NOMO-1 treated with DMSO at 0.1 percent for 48 hours (cell line): ENCODE data around the gene ZNF274.
"Not testable (repeated sequence)": the region's sequence is repeated elsewhere in the genome, so short reads cannot be mapped to it uniquely, and the experiment has no call there.

ENCODE experiments used
- DNase-seq: peaks from one replicate; lab custom pipeline; 2025; ENCODE audit not compliant: unreplicated experiment; lab: John Stamatoyannopoulos, UW

The ZNF274 gene

DNA sequence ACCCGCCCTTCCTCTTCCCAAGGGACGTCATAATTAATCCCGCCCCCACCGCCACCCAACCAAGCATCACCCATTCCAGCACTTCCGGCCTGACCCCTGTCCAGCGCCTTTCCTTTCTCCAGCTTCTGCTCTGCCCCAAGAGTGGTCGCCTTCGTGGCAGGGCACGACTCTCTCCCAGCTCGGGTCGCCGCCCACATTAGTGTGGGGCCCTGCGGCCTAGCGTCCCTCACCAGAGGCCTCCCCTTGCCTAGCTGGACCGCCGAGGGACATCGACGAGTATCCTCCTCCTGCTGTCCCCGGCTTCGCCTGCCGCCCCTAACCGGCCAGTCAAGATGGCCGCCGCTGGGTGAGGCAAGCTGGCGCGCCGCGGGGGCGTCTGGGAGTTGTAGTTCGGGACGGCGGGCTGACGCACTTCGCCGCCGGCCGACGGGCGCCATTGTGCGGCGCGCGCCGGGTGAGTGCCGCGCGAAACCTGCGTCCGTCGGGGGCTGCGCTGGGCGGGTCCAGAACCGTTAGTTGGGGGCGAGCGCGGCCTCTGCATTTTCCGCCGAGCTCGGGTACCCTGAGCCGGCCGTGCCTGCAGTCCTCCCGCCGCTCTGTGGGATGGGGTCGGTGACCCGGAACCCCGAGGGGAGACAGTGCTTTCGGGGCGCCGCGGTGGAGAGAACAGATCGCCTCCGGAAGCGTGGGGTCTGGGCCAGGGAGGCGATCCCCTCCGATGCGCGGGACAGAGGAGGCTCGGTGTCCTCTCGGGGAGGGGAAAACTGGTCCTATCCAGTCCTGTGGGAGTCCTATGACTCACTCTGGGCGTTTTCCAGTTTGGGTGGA, at the start of gene ZNF274:
ZNF274 (plus strand) TSS at position 73 of the 828 bp plus-strand sequence. CDS start 905 bp downstream, outside the sequence.
- DNase-seq: peak; percentile 88

DNA sequence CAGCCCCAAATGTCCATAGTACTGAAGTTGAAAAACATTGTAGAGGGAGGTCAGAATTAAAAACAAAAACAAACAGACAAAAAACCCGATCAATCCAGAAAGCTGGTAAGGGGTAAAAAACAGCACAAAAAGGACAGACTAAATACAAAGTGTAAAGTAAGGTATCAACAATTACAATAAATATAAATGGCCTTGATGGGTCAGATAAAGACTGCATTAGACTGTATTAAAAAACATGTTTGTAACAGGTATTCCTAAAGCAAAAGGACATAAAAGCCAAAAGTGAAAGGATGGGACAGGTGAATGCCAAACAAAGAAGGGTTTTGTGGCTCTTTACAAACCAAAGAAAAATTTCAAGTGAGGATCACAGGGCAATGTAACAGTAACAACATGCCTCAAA, 48.6 kb upstream of the ZNF274 start:
- no peak for DNase-seq

DNA sequence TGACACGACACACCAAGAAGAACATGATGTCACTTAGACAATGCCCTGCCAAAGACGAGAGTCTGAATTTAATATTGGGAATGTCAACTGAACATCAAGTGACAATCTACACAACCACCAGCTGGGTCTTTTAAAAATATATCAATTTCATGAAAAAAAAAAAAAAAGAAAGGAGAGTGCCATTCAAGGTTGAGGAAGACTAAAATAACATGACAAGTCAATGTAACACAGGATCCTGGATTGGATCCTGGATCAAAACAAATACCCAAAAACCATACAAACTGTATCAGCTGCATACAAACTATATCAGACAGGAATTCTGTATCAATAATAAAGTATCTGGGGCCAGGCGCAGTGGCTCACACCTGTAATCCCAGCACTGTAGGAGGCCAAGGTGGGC, 37.0 kb upstream of the ZNF274 start:
- no peak for DNase-seq

DNA sequence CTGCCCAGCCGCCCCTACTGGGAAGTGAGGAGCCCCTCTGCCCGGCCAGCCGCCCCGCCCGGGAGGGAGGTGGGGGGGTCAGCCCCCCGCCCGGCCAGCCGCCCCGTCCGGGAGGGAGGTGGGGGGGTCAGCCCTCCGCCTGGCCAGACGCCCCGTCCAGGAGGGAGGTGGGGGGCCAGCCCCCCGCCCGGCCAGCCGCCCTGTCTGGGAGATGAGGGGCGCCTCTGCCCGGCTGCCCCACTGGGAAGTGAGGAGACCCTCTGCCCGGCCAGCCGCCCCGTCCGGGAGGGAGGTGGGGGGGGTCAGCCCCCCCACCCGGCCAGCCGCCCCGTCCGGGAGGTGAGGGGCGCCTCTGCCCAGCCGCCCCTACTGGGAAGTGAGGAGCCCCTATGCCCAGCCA, 35.4 kb upstream of the ZNF274 start:
- DNase-seq: not testable (repeated sequence)

DNA sequence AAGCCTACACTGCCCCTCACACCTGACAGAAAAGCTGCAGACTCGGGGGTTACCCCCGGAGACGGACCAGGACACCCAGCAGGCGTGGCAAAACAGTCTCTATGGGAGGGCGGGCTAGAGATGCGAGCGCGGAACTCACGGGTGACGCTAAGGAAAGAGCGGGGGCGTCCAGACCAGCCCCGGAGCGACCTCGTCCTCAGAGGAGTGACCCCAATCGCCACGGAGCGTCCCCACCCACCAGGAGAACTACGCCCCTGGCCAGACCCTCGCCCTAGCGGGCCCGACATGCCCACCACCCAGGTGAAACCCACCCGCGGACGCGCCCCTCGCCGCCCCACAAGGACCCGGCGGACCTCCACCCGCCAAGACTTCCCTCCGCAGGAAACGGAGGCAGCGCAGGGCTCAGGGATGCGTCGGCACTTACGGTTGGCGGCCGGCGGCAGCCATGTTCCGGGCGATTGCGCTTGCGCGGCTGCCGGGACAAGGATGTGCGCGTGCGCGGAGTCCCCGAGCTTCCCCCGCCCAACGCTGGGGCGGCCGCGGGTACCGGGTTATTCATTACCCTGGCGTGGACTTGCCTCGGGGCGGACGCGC, 32.4 kb upstream of the ZNF274 start, which contains the start of gene ZNF329:
ZNF329 (minus strand) TSS at position 462 of the 594 bp plus-strand sequence. CDS start 21,286 bp downstream, outside the sequence.
- DNase-seq: no peak

DNA sequence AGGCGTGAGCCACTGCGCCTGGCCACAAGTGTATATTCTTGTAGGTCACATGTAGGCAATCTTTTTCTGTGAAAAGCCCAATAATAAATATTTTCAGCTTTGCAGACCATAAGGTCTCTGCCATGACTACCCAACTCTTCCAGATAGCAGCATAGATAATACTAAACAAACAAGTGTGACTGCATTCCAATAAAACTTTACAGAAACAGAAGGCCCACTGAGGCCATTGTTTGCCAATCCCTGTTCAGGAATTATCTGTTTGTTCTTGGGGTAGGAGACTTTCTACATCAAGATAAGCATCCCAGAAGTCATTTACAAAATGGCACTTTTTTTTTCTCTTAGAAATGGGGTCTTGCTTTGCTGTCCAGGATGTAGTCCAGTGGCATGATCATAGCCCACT, 29.5 kb upstream of the ZNF274 start:
- no peak for DNase-seq

DNA sequence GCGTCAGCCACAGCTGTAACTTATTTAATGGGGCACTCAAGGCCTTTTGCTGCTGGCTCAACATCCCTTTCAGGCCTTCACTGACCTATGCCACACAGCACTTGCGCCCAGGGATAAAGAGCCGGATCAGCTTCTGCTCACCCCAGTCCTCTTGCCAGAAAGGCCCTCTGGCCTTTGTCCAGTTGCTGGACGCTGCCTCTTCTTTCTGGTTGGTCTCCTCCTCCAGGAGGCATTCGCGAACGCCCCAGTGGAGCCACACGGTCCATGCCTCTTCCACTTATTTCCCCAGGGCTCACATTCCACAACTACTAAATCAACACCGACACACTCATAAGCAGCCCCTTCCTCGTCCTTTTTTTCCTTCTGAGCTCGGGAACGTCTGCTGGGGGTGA, 28.6 kb upstream of the ZNF274 start:
- DNase-seq: no peak

DNA sequence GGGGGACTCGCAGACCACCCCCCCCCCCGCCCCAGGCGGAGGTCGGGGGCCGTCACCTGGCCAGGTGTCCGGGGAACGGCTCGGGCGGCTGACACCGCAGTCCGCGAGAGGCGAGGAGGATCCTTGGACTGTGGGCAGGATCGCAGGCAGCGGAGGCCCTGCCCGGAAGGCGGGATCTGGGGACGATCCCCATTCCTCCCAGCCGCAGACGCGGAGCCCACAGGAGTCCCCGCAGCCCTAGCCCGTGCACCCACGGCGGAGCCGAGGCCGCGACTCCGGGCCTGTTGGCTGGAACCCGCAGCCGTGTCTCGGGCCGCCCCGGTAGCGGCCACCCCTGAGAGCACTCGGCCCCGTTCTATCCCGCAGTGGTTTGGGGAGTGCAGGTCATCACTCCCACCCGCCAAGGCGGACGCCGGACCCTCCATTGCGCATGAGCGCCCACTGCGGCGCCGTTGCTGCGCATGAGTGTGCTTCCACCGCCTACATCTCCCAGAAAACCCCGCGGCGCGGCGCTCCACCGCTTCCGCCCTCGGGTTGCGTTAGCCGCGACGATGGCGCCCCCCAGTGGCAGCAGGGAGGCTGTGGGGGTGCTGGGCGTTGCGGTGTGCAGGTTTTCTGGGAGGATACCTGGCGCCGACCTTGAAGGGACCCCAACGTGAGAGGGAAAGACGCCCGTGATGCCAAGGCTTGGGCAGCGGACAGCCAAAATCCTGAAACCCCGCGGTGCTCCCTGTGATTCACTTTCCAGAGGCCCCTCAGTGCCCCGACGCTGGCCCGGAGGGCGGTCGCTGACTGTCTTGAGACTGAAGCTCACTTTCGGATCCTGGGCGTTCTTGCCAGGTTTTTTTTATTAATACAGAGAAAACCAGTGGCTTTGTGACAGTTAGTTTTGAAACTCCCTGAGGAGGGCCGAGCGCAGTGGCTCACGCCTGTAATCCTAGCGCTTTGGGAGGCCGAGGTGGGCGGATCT, 27.9 kb upstream of the ZNF274 start:
- DNase-seq: no peak

DNA sequence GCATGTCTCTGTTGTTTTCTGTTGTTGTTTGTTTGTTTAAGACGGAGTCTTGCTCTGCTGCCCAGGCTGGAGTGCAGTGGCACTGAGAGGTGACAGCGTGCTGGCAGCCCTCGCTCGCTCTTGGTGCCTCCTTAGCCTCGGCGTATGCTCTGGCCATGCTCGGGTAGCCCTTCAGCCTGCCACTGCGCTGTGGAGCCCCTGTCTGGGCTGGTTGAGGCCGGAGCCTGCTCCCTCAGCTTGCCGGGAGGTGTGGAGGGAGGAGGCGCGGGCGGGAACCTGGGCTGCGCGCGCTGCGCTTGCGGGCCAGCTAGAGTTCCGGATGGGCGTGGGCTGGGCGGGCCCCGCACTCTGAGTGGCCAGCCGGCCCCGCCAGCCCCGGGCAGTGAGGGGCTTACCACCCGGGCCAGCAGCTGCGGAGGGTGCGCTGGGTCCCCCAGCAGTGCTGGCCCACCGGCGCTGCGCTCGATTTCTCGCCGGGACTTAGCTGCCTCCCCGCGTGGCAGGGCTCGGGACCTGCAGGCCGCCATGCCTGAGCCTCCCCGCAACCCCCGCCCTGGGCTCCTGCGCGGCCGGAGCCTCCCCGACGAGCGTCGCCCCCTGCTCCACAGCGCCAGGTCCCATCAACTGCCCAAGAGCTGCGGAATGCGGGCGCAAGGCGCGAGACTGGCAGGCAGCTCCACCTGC, 25.7 kb upstream of the ZNF274 start:
- no peak for DNase-seq

DNA sequence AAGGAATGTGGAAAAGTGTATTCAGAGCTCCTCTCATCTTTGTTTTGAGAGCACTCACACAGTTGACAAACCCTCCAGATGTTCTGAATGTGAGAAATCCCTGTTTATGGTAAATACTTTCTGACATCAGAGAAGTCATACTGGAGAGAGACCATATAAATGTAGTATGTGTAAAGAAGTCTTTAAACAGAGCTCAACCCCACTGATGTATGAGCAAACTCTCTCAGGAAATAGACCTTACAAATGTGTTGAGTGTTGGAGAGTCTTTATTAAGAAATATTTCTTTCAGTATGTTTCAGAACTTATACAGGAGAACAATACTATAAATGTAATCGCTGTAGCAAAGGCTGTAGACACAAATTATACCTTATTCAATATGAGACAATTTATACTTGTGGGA, 16.6 kb upstream of the ZNF274 start:
- no peak for DNase-seq

DNA sequence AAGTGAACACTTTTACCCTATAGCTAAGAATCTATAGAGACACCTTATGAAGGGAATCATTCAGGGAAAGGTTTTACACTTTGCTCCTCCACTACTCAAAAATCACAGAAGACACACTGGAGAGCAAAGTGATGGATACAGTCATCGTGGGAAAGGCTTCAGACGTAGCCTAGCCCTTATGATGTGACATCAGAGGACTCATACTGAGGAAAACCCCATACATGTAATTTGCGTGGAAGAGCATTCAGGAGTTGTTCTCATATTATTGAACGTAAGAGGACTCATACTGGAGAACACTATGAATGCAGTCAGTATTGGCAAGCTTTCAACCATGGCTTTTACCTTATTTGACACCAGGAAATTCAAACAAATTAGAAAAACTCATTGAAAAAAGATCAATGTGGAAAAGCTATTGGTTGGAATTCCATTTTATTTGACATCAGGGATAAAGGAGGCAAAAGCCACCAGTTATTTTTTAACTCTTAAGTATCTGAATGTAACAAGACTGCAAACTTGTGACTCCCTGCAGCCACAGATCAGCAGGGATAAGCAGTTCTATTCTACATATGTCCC, 16.1 kb upstream of the ZNF274 start:
- no peak for DNase-seq

DNA sequence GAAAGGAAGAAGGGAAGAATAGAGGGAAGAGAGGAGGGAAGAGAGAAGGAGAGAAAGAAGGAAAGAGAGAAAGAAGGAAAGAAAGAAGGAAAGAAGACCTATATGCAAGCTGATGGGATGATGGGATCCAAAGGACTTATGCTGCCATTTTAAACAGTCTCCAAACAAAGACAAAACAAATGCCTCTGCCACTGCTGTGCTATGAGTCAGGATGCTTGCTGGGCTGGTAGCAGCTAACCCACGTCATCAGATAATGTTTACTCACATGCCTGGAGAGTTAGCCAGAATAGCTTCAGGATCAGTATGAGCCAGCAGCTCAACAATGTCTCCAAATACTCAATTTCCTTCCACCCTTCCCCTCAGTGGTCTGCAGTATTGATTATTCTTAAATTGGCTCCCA, 12.0 kb upstream of the ZNF274 start:
- DNase-seq: no peak

DNA sequence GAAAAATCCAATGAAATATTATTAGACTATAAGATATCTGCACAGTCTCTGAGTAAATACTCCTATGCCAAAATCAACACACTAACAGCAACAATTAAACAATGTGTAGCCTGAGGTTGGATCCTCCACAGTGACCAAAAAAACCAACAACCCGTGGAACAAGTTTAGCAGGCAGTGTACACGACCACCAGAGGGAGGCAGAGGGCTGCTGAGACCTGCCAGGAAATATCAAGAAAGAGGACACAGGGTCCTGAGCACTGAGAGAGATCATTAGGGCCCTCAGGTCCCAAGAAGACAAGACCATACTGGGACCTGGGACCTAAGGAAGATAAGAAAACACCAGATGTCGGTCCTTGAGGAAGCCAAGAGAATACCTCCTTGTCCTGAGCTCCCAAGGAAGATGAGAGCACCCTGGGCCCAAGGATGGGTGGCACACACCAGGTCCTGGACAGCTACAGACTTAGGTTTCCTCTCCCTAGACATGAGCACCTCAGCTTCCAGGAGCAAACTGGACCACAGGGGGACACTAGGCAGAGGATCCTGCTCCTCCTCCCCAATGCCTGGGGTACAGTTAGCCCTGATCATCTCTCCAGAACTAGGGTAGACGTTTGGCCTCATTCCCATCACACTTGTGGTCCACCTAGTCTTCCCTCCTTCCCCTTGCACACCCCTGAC, 822 bp upstream of the ZNF274 start:
- DNase-seq: peak; percentile 61

DNA sequence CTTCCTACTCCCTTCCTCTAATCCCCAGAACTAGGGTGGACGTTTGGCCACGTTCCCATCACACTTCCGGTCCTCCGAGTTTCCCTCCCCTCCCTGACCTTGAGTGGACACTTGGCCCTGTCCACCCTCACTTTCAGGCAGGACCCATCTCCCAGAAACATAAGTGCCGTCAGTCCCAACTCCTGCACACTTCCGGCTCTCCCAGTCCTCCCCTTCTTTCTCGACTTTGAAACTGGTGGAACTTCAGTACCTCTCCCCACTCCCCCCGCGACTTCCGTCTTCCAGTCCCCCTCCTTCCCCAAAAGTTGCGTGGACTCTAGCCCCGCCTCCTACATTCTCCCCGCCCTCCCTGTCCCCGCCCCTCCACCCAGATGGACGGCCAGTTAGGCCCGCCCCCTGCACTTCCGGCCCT, 278 bp upstream of the ZNF274 start:
- DNase-seq: peak; percentile 86

DNA sequence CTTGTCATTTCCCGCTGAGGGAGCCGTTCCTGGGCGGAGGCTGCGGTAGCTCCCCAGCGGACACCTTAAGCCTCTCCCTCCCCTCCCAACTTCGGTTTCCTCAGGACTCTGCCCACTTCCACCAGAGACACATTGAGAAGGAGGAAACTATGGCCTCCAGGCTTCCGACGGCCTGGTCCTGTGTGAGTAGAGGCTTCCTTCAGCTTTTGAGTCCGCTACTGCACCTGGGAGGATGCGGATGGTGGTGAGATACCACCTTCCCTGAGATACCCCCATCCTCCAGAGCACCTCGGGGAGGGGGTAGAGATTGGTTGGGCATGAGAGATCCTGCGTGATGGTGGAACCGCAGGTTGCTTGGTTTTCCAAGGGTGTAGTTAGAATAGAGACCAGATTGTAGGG, 955 bp downstream of the ZNF274 start:
- peak; percentile 61 for DNase-seq

DNA sequence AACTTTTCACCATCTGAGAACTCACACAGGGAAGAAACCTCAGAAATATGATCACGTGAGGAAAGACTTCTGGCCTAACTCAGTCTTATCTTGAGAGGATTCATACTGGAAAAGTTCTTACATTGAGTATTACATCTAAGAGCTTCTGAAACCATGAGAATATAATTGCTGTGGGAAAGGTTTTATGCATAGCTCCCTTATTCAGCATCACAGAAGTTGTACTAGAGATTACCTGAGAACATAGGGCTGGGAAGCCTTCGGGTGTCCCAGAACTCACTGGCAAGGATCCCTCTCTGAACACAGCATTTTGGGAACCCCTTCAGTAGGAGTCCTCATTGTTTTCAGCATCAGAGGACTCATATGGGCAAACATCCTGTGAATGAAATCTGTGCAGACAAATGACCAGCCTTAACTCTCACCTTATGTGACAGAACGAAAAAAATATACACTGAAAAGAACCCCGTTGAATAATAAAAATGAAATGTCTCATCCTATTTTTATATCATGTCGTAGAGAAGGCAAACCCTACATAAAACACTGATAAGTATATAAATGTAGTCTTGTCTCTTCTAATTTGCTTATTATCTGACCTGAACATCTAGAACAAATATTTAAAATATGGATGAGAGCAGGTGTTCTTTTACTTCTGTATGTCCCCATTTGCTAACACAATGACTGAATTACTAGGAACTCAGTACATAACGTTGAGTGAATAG, 14.2 kb downstream of the ZNF274 start:
- DNase-seq: peak; percentile 33

DNA sequence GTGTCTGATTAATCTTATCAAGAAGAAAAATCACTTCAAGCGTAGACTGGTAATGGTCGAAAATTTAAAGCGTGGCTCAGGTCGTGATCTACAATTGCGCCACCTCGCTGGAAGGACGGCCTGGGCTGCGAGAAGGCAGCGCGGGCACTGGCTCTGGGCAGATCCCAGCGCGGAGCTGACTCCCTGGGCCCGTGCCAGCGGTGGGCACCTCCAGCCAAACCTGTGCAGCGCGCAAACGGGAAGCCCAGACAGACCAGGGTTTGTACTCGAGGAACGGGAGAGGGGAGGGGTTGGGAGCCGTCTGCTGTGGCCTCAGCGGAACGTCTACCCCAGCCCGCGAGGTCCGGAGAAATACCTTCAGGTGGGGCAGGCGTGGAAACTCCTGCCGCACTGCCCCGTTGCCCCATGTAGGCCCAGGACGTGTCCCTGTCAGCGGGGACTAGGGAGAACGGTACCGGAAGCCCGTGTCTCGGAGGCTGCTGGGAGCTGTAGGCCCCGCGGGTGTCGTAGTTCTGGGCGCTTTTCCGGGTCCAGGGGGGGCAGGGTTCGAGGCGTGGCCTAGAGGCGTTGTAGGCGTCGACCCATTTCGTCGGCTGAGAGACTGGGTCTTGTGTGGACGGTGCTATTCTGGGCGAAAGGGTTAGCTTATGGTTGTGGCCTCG, 21.1 kb downstream of the ZNF274 start:
- no peak for DNase-seq

DNA sequence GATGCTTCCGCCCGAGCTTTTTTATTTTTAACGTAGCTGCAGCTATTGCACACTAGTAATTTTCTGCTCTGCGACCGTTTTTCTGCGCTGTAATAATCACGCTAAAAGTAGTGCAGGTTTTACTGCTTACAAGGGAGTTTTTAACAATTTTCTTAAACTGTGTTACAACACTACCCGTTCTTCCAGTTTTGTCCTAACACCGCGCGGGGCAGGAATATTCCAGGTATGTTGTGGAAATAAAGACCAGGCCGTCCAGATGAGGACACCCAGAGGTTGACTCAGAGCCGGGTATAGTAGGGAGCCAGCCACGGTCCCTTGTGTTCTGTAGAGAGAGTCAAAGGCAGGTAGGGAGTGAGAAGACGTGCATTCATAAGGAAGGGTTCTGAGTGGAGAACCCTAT, 21.7 kb downstream of the ZNF274 start:
- DNase-seq: no peak

DNA sequence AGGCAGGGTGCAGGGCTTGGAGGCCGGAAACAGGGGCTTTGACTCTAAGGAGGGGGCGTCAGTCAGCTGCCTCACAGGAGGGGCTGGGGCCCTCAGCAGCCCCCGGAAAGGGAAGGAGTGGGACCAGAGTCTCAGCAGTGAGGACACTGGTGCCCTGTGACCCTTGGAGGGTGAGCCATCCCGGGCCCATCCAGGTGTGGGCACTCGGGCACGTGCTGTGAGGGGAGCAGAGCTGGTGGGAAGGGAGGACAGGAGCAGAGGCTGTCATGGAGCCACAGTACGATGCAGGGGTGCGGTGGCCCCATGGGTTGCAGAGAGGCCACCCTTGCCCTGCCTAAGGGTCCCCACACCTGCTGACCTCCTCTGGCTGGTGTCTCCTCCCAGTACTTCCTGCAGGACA, 26.7 kb downstream of the ZNF274 start:
- DNase-seq: no peak
